Caco-2 (cell line): ENCODE results near the gene CXCL16. TPM values are rescaled to one million over a fixed set of nuclear protein-coding genes. Genes with fewer than 3 reads are reported as not detected.
A peak's percentile ranks its signal among the peaks of the same experiment; 100 is the strongest.

ENCODE experiments used
- BruUV-seq: library from RNA; stranded (reverse); fragments of 400-500 nt; replicated peaks from 2 replicates; lab custom pipeline; 2021; lab: Mats Ljungman, UMichigan
- CTCF ChIA-PET: fragments of 300-600 bp; sonication (Branson Sonifier 250); formaldehyde crosslinking; loops from one replicate; lab custom pipeline; 2022; ENCODE audit warnings: antibody characterized with exemption; lab: Charles Lee
- POLR2A ChIA-PET: fragments of 300-600 bp; sonication (Branson Sonifier 250); formaldehyde crosslinking; loops from one replicate; lab custom pipeline; 2022; ENCODE audit warnings: antibody characterized with exemption; lab: Charles Lee
- DNase-seq, 2 experiments: peaks; one replicate each; pipeline versions ENCODE4 v3.0.0 to v3.0.0-alpha.2; 2020 to 2022
- H3K27me3 ChIP-seq: replicated peaks from 2 replicates; pipeline ENCODE4 v1.6.0; 2011; ENCODE audit warnings: low read length; ENCODE audit not compliant: control insufficient read depth, insufficient read depth
- H3K36me3 ChIP-seq: 2 replicates; pipeline ENCODE4 v1.5.1; 2011; ENCODE audit warnings: low read length; ENCODE audit not compliant: control insufficient read depth, insufficient read depth
- H3K4me1 ChIP-seq: fragments of 250-450 bp; sonication (Bioruptor Pico); 2 replicates; pipeline ENCODE4 v1.5.1; 2020; ENCODE audit warnings: mild to moderate bottlenecking
- H3K4me3 ChIP-seq: 2 replicates; pipeline ENCODE4 v1.5.1; 2011; ENCODE audit warnings: low read depth, mild to moderate bottlenecking, control low read depth, low read length
- H3K9me3 ChIP-seq: fragments of 250-450 bp; sonication (Bioruptor Pico); 2 replicates; pipeline ENCODE4 v1.5.1; 2020; ENCODE audit warnings: mild to moderate bottlenecking, moderate library complexity
- H3K27ac Mint-ChIP-seq: one replicate; pipeline ENCODE4 v1.8.0; 2022; ENCODE audit warnings: mixed read lengths; ENCODE audit not compliant: unreplicated experiment
- H3K27me3 Mint-ChIP-seq: one replicate; pipeline ENCODE4 v1.8.0; 2022; ENCODE audit warnings: mixed read lengths; ENCODE audit not compliant: insufficient read depth, unreplicated experiment
- H3K36me3 Mint-ChIP-seq: one replicate; pipeline ENCODE4 v1.8.0; 2022; ENCODE audit warnings: mild to moderate bottlenecking, mixed read lengths; ENCODE audit not compliant: insufficient read depth, unreplicated experiment
- H3K4me1 Mint-ChIP-seq: one replicate; pipeline ENCODE4 v1.8.0; 2022; ENCODE audit warnings: low read depth, mixed read lengths; ENCODE audit not compliant: unreplicated experiment
- H3K4me3 Mint-ChIP-seq: one replicate; pipeline ENCODE4 v1.8.0; 2022; ENCODE audit warnings: mild to moderate bottlenecking, moderate library complexity, mixed read lengths; ENCODE audit not compliant: unreplicated experiment
- H3K9me3 Mint-ChIP-seq: one replicate; pipeline ENCODE4 v1.8.0; 2022; ENCODE audit warnings: mixed read lengths; ENCODE audit not compliant: unreplicated experiment
- CTCF ChIP-seq, 2 experiments: fragments of 200-600 bp in 1 of 2; IDR thresholded peaks; 1 replicate in 1 of 2; 2 replicates in 1 of 2; pipeline versions ENCODE4 v1.5.1 to v1.8.0; 2011 to 2022; ENCODE audit warnings: antibody characterized with exemption in 1 of 2, control low read depth in 1 of 2, inconsistent platforms in 1 of 2, low read depth in 1 of 2, low read length in 1 of 2, mild to moderate bottlenecking in 1 of 2, moderate library complexity in 1 of 2; ENCODE audit not compliant: insufficient read depth in 1 of 2, severe bottlenecking in 1 of 2, unreplicated experiment in 1 of 2
- intact Hi-C: fragments of 100-400 bp; cut with micrococcal nuclease; formaldehyde crosslinking; loops from one replicate; pipeline ENCODE4 v1.10.0; 2022; ENCODE audit not compliant: unreplicated experiment
- total RNA-seq: library from RNA; stranded (reverse); gene quantifications from 2 replicates; pipeline ENCODE4 v1.2.3, GENCODE V29; 2022

CXCL16 gene
- total RNA-seq, 1 experiment from 2014 or later, result 55.3 TPM

GRCh38 chr17:4696437-4696805 lies 43.3 kb downstream of the CXCL16 start:
- TF ChIP-seq CTCF (IDR thresholded peaks at IDR 0.05; ENCODE audit: insufficient read depth in 1 of 2, low read depth in 1 of 2, low read length in 1 of 2, severe bottlenecking in 1 of 2, unreplicated experiment in 1 of 2), result no peak
- peaks cover 32% of the 10 kb centered on the region for H3K36me3 Mint-ChIP-seq
- H3K9me3 ChIP-seq, result no peaks in the 10 kb centered on the region
- no peak overlapping the region for H3K27ac Mint-ChIP-seq
- H3K4me1 ChIP-seq, result no peaks in the 10 kb centered on the region
- BruUV-seq, result no TSS peak
- no peak overlapping the region for H3K4me3 ChIP-seq
- no peaks in the 10 kb centered on the region for H3K27me3 ChIP-seq
- H3K4me3 Mint-ChIP-seq, result no peak overlapping the region
- no peaks in the 10 kb centered on the region for H3K27me3 Mint-ChIP-seq
- CTCF ChIA-PET, result interaction anchor here (0.7 kb wide), 1 partner anchor 110 kb away, joined by 3 read pairs; the partner anchor contains the start of gene PLD2
- intact Hi-C loops, result loop anchor here (10.0 kb wide), 1 partner anchor 132 kb away; the partner anchor contains the start of gene GGT6
- no peaks in the 10 kb centered on the region for H3K9me3 Mint-ChIP-seq
- H3K36me3 ChIP-seq, result no peaks in the 10 kb centered on the region; the same call in 1 of the 2 replicates
- no peaks in the 10 kb centered on the region for H3K4me1 Mint-ChIP-seq
- no peak for DNase-seq
- POLR2A ChIA-PET, result no interaction called here

- TF ChIP-seq CTCF (IDR thresholded peaks at IDR 0.05; ENCODE audit: insufficient read depth in 1 of 2, low read depth in 1 of 2, low read length in 1 of 2, severe bottlenecking in 1 of 2, unreplicated experiment in 1 of 2), result no peak
- H3K36me3 Mint-ChIP-seq, result peaks cover 53% of the 10 kb centered on the region
- H3K27ac Mint-ChIP-seq, result no peak overlapping the region
- H3K9me3 Mint-ChIP-seq, result no peaks in the 10 kb centered on the region
- Histone ChIP-seq H3K4me1 (no peaks in the 10 kb centered on the region), H3K4me3 (no peak overlapping the region), H3K27me3 (no peaks in the 10 kb centered on the region), H3K36me3 (no peaks in the 10 kb centered on the region; the same call in 1 of the 2 replicates), H3K9me3 (no peaks in the 10 kb centered on the region)
- no peaks in the 10 kb centered on the region for H3K27me3 Mint-ChIP-seq
- ChIA-PET CTCF (no interaction called here), POLR2A (no interaction called here)
- H3K4me3 Mint-ChIP-seq, result no peak overlapping the region
- BruUV-seq, result no TSS peak
- H3K4me1 Mint-ChIP-seq, result no peaks in the 10 kb centered on the region
- intact Hi-C loops, result loop anchor here (10.0 kb wide), 1 partner anchor 129 kb away; the partner anchor contains the start of gene GGT6
- DNase-seq, result no peak
Observed at GRCh38 chr17:4693416-4693815, 46.3 kb downstream of the CXCL16 start.

- Mint-ChIP-seq H3K27ac (peak overlapping the region; percentile 10), H3K36me3 (peaks cover 48% of the 10 kb centered on the region), H3K4me3 (no peak overlapping the region), H3K27me3 (no peaks in the 10 kb centered on the region), H3K9me3 (no peaks in the 10 kb centered on the region), H3K4me1 (no peaks in the 10 kb centered on the region)
- Histone ChIP-seq H3K4me3 (no peak overlapping the region), H3K36me3 (no peaks in the 10 kb centered on the region; the same call in 1 of the 2 replicates), H3K9me3 (no peaks in the 10 kb centered on the region), H3K4me1 (no peaks in the 10 kb centered on the region), H3K27me3 (no peaks in the 10 kb centered on the region)
- BruUV-seq, result no TSS peak
- no peak for TF ChIP-seq CTCF (IDR thresholded peaks at IDR 0.05; ENCODE audit: insufficient read depth in 1 of 2, low read depth in 1 of 2, low read length in 1 of 2, severe bottlenecking in 1 of 2, unreplicated experiment in 1 of 2)
- ChIA-PET CTCF (no interaction called here), POLR2A (no interaction called here)
- no peak for DNase-seq
- intact Hi-C loops, result loop anchor here (10.0 kb wide), 1 partner anchor 127 kb away; the partner anchor contains the start of gene GGT6
Observed at GRCh38 chr17:4691686-4692085, 48.0 kb downstream of the CXCL16 start.
